Epithelial cell of esophagus (primary cell): ENCODE results near the gene SLC16A6.
A peak's percentile ranks its signal among the peaks of the same experiment; 100 is the strongest.

Experiments used
- DNase-seq: peaks from one replicate; pipeline ENCODE4 v3.0.0; 2010; ENCODE audit warnings: low read depth
- H3K4me3 ChIP-seq: 2 replicates; pipeline ENCODE4 v1.5.1; 2011; ENCODE audit warnings: mild to moderate bottlenecking, low read length, control low read depth
- TF ChIP-seq, protein P1 (sequence below): IDR thresholded peaks from 2 replicates; pipeline ENCODE4 v1.5.1; 2011; ENCODE audit warnings: low read depth, mild to moderate bottlenecking, low read length, control low read depth, inconsistent platforms; ENCODE audit not compliant: insufficient read depth; ENCODE audit errors: missing control alignments

The SLC16A6 gene

GRCh38 chr17:68302066-68302564 is 11.2 kb upstream of the SLC16A6 start:
- TF ChIP-seq, protein P1, sequence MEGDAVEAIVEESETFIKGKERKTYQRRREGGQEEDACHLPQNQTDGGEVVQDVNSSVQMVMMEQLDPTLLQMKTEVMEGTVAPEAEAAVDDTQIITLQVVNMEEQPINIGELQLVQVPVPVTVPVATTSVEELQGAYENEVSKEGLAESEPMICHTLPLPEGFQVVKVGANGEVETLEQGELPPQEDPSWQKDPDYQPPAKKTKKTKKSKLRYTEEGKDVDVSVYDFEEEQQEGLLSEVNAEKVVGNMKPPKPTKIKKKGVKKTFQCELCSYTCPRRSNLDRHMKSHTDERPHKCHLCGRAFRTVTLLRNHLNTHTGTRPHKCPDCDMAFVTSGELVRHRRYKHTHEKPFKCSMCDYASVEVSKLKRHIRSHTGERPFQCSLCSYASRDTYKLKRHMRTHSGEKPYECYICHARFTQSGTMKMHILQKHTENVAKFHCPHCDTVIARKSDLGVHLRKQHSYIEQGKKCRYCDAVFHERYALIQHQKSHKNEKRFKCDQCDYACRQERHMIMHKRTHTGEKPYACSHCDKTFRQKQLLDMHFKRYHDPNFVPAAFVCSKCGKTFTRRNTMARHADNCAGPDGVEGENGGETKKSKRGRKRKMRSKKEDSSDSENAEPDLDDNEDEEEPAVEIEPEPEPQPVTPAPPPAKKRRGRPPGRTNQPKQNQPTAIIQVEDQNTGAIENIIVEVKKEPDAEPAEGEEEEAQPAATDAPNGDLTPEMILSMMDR: no peak
- DNase-seq: no peak
- no peak overlapping the region for H3K4me3 ChIP-seq

- TF ChIP-seq, protein P1: no peak
- DNase-seq: no peak
- no peak overlapping the region for H3K4me3 ChIP-seq
These were observed 10.6 kb upstream of the SLC16A6 start for GRCh38 chr17:68301438-68301959.

- no peak for DNase-seq
- H3K4me3 ChIP-seq: no peak overlapping the region
- TF ChIP-seq, protein P1: no peak
These were observed 8.9 kb upstream of the SLC16A6 start for GRCh38 chr17:68299817-68300216.

DNA sequence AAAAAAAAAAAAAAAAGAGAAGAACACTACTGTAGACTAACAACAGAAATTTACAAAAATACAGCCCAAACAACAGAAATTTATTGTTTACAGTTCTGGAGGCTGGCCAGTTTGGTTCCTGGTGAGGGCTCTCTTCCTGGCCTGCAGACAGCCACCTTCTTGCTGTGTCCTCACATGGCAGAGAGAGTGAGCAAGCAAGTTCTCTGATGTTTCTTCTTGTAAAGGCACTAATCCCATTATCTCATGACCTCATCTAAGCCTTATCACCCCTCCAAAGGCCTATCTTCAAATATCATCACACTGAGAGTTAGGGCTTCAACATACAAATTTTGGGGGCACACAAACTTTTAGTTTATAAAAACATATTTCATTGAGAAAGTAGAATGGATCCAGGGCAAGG is 7.7 kb upstream of the SLC16A6 start:
- TF ChIP-seq, protein P1: no peak
- no peak overlapping the region for H3K4me3 ChIP-seq
- no peak for DNase-seq

GRCh38 chr17:68297195-68297594 is 6.3 kb upstream of the SLC16A6 start:
- TF ChIP-seq, protein P1: no peak
- no peak for DNase-seq
- H3K4me3 ChIP-seq: no peak overlapping the region

DNA sequence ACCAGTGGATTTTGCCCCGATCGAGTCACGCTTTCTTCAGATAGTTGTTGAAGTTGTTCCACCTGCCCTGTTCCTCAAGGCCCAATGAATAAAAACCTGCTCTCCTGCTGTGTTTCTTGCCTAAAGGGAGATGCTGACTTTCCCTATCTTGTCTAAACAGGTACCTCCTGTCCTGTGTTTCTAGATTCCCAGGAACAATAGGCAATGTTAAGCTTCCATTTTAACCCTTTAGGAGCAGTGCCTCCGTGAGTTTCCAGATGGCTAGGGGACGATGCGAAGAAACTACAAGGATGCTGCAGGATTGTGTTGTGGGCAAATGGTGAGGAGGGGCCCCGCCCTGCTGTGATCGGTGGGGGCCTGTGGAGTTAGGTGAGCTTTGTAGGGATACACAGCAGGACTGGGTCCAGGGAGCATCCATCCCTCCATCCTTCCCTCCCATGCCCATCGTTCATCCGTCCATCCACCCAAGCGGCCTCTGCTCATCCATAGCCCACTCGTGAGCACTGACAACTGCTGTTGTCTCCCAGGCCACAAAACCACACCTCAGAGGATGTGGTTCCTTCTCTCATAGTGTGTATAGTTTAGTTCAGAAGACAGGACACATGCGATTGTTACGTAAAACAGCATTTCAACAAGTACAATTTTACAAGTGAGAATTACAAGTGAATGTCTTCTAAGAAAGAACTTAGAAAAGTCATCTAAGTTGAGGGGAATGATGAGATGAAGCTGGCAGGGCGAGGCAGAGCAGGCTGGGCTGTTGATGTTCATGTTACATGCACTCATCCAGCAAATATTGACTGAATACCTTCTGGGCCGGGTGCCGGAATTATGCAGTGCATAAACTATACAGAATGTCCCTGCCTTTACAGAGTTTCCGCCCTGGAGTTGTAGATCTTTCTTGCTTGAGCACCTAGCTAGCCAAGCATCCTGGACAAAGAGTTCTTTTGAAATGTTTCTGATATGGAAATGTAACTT is 5.6 kb upstream of the SLC16A6 start:
- peak; percentile 67 for DNase-seq
- H3K4me3 ChIP-seq: no peak overlapping the region

More for the DNA sequence above, 5.6 kb upstream of the SLC16A6 start:
- TF ChIP-seq, protein P1: no peak
